ENCODE data around the gene SLC2A11.

DNA sequence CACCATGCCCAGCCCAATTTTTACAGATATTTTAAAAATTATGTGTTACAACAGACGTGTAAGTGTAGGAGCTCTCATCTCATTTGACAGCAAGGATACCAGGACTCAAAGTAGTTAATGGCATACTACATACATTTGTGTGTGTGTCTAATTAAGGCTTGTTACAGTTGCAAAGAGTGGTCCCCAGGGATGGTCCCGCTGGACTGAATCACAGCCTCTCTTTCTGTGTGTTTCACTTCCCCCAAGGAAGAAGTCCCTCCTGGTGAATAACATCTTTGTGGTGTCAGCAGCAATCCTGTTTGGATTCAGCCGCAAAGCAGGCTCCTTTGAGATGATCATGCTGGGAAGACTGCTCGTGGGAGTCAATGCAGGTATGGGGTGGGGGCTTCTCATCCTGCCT, 17.2 kb downstream of the SLC2A11 start:
- TF ChIP-seq POLR2A (IDR thresholded peaks at IDR 0.05; ENCODE audit: low read length): no peak
- no peak for TF ChIP-seq GATA1 (IDR thresholded peaks at IDR 0.05; ENCODE audit: low read depth, low read length)
